Measurements from ENCODE around the gene RASGRP2.

The RASGRP2 gene

GRCh38 chr11:64736654-64737053 lies 7.3 kb downstream of the RASGRP2 start:
- no peak for DNase-seq

- DNase-seq = no peak
Measured at GRCh38 chr11:64735725-64736259, 8.2 kb downstream of the RASGRP2 start.

GRCh38 chr11:64734811-64735724 lies 8.9 kb downstream of the RASGRP2 start:
- DNase-seq = no peak

- DNase-seq = no peak
Measured at GRCh38 chr11:64731601-64732000, 12.3 kb downstream of the RASGRP2 start.

- no peak for DNase-seq
Measured at GRCh38 chr11:64729851-64730382, 14.0 kb downstream of the RASGRP2 start.

- no peak for DNase-seq
Measured at GRCh38 chr11:64728757-64729365, 15.1 kb downstream of the RASGRP2 start.

- no peak for DNase-seq
Measured at GRCh38 chr11:64726867-64727530, 16.9 kb downstream of the RASGRP2 start.

- no peak for DNase-seq
Measured at GRCh38 chr11:64726211-64726641, 17.7 kb downstream of the RASGRP2 start.

GRCh38 chr11:64724863-64725532 lies 18.9 kb downstream of the RASGRP2 start:
- DNase-seq = no peak

- DNase-seq = no peak
Measured at GRCh38 chr11:64723907-64724862, 19.8 kb downstream of the RASGRP2 start.

GRCh38 chr11:64723117-64723906 lies 20.6 kb downstream of the RASGRP2 start, which contains the start of gene NRXN2:
Gene NRXN2, minus strand, starts transcription at chr11:64723197. Its CDS starts 9,498 bp downstream, at chr11:64713699.
- peak; percentile 75 for DNase-seq

- DNase-seq = no peak
Measured at GRCh38 chr11:64722141-64723065, 21.5 kb downstream of the RASGRP2 start.

GRCh38 chr11:64721359-64721699 lies 22.6 kb downstream of the RASGRP2 start:
- no peak for DNase-seq

- DNase-seq = no peak
Measured at GRCh38 chr11:64720640-64721358, 23.1 kb downstream of the RASGRP2 start.

- DNase-seq = no peak
Measured at GRCh38 chr11:64720167-64720566, 23.8 kb downstream of the RASGRP2 start.

GRCh38 chr11:64719406-64719805 lies 24.5 kb downstream of the RASGRP2 start:
- DNase-seq = no peak

- DNase-seq = no peak
Measured at GRCh38 chr11:64718780-64719124, 25.2 kb downstream of the RASGRP2 start.

GRCh38 chr11:64718084-64718779 lies 25.7 kb downstream of the RASGRP2 start:
- no peak for DNase-seq
